Type B pancreatic cell (in vitro differentiated cells): ENCODE measurements around the gene ORAI2. TPM values are rescaled to one million over a fixed set of nuclear protein-coding genes. Genes with fewer than 3 reads are reported as not detected.
"Not testable (repeated sequence)": the region's sequence is repeated elsewhere in the genome, so short reads cannot be mapped to it uniquely, and the experiment has no call there.

Experiments
- DNase-seq: peaks from one replicate; pipeline ENCODE4 v3.0.0; 2021; ENCODE audit warnings: mixed read lengths; ENCODE audit not compliant: unreplicated experiment; ENCODE audit errors: extremely low spot score
- H3K27ac Mint-ChIP-seq: 2 replicates; pipeline ENCODE4 v1.8.0; 2021; ENCODE audit warnings: mild to moderate bottlenecking, mixed read lengths
- H3K27me3 Mint-ChIP-seq: 2 replicates; pipeline ENCODE4 v1.8.0; 2021; ENCODE audit warnings: mixed read lengths
- H3K36me3 Mint-ChIP-seq: 2 replicates; pipeline ENCODE4 v1.8.0; 2021; ENCODE audit warnings: mixed read lengths
- H3K4me1 Mint-ChIP-seq: one replicate; pipeline ENCODE4 v1.8.0; 2021; ENCODE audit warnings: mixed read lengths; ENCODE audit not compliant: unreplicated experiment
- H3K4me3 Mint-ChIP-seq: 2 replicates; pipeline ENCODE4 v1.8.0; 2021; ENCODE audit warnings: mild to moderate bottlenecking, mixed read lengths
- H3K9me3 Mint-ChIP-seq: 2 replicates; pipeline ENCODE4 v1.8.0; 2021; ENCODE audit warnings: mixed read lengths
- microRNA-seq: library from miRNA; unstranded; fragments of <30 nt; microRNA quantifications from one replicate; pipeline ENCODE4, GENCODE V29; 2020
- total RNA-seq: library from RNA; stranded (reverse); gene quantifications from 2 replicates; pipeline ENCODE4 v1.2.1, GENCODE V29; 2021; ENCODE audit warnings: low replicate concordance

Gene ORAI2
- total RNA-seq, 1 donor from 2014 or later, result 34.9 TPM

DNA sequence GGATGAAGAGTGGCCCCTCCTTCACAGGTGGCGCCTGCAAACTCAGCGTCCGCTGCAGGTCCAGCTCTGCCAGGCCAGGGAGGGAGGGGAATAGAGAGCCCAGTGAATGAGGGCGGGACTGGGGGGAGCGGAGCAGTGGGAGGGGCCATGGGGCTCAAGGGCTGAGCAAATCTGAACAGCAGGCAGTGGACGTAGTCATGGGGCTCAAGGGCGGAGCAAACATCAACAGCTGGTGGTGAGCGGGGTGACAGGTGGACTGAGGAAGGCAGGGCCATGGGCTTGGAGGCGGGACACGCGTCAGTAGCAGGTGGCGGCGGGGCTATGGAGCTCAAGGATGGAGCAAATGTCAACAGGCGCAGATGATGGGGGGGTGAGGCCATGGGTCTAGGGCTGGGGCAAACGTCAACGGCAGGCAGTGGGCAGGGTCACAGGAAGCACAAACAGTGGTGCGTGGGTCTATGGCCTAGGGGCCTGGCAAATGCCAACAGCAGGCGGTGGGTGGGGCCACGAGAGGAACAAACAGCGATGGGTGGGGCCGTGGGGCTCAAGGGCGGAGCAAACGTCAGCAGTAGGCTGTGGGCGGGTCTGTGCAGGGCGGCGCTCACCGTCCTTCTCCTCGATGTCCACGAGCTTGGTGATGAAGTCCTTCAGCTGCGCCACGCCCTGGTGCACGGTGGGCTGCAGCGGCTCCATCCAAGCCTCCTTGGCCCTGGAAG lies 60.0 kb downstream of the ORAI2 start:
- not testable (repeated sequence) for H3K9me3 Mint-ChIP-seq, H3K27ac Mint-ChIP-seq

GRCh38 chr7:102494026-102494425 lies 60.7 kb downstream of the ORAI2 start:
- H3K27ac Mint-ChIP-seq, H3K4me1 Mint-ChIP-seq, H3K4me3 Mint-ChIP-seq, H3K9me3 Mint-ChIP-seq, H3K27me3 Mint-ChIP-seq, DNase-seq, H3K36me3 Mint-ChIP-seq: not testable (repeated sequence)

More for the DNA sequence above, 60.0 kb downstream of the ORAI2 start:
- not testable (repeated sequence) for DNase-seq, H3K36me3 Mint-ChIP-seq, H3K27me3 Mint-ChIP-seq, H3K4me1 Mint-ChIP-seq, H3K4me3 Mint-ChIP-seq

- H3K4me3 Mint-ChIP-seq, H3K9me3 Mint-ChIP-seq, H3K27ac Mint-ChIP-seq, H3K27me3 Mint-ChIP-seq, H3K4me1 Mint-ChIP-seq, DNase-seq, H3K36me3 Mint-ChIP-seq: not testable (repeated sequence)
Observed at GRCh38 chr7:102494473-102495149, 61.2 kb downstream of the ORAI2 start.

DNA sequence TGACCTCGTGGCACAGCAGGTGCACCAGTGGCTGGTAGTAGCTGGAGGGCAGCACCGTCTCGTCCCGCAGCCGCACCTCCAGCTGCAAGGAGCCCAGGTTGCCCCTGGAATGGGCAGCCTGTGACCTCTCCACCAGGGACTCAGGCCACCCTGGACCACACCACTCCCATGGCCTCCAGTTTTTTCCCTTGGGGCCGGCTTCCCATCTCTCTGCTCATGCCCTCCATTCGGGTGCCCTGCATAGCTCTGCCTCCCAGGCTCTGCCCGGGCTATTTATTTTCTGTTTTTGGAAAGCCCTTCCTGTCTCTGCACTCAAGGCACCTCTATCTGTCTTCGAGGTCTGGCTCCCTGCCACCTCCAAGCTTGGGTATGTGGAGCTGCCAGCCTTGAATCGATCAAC lies 63.5 kb downstream of the ORAI2 start:
- DNase-seq, H3K9me3 Mint-ChIP-seq, H3K27me3 Mint-ChIP-seq, H3K36me3 Mint-ChIP-seq, H3K27ac Mint-ChIP-seq, H3K4me1 Mint-ChIP-seq, H3K4me3 Mint-ChIP-seq: not testable (repeated sequence)

GRCh38 chr7:102497308-102497707 lies 63.9 kb downstream of the ORAI2 start:
- not testable (repeated sequence) for H3K9me3 Mint-ChIP-seq, H3K27me3 Mint-ChIP-seq, DNase-seq, H3K4me3 Mint-ChIP-seq, H3K27ac Mint-ChIP-seq, H3K36me3 Mint-ChIP-seq, H3K4me1 Mint-ChIP-seq

- not testable (repeated sequence) for H3K36me3 Mint-ChIP-seq, DNase-seq, H3K27ac Mint-ChIP-seq, H3K9me3 Mint-ChIP-seq, H3K4me3 Mint-ChIP-seq, H3K4me1 Mint-ChIP-seq, H3K27me3 Mint-ChIP-seq
Observed at GRCh38 chr7:102498321-102498720, 64.9 kb downstream of the ORAI2 start.

DNA sequence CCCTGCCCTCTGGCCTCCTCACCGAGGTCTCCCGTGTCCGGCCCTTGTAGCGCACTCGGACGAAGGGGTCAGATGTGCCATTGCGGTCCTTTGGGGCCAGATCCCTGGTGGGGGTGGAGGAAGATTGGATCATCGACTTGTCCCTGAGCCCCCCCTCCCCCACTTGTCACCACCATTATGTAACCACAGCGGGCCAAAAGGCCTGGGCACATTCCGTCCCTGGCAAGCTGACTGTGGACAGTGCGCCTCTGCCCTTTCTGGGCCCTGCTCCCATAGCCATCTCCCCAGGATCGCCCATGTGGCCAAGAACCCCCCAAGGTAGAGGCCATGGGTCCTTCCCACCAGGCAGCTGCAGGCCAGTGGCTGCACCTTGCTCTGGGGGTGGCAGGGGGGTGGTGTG lies 69.8 kb downstream of the ORAI2 start:
- H3K4me3 Mint-ChIP-seq, H3K9me3 Mint-ChIP-seq, H3K4me1 Mint-ChIP-seq, H3K27me3 Mint-ChIP-seq, DNase-seq, H3K36me3 Mint-ChIP-seq, H3K27ac Mint-ChIP-seq: not testable (repeated sequence)

GRCh38 chr7:102505298-102506185 lies 72.2 kb downstream of the ORAI2 start:
- DNase-seq, H3K27me3 Mint-ChIP-seq, H3K4me3 Mint-ChIP-seq, H3K36me3 Mint-ChIP-seq, H3K4me1 Mint-ChIP-seq, H3K9me3 Mint-ChIP-seq, H3K27ac Mint-ChIP-seq: not testable (repeated sequence)

Small RNA genes within 50 kb of the gene (microRNA-seq; reads per million reads assigned to microRNA genes)
- gene MIR4467 (not detected), gene MIR5090 (3.0 reads per million, percentile 5 among the genes with 10 or more reads in this experiment), gene MIR548O (not detected)

Other genes with a start within 250 kb of the ORAI2 start
- 9.5 and 15.5 TPM in 2 replicates for gene SH2B2, start 146.7 kb upstream of the ORAI2 start, total RNA-seq
- not detected in 2 replicates for gene SPDYE6, start 77.1 kb upstream of the ORAI2 start, total RNA-seq
- gene PRKRIP1, start 37.2 kb upstream of the ORAI2 start, total RNA-seq, result 28.2 and 34.0 TPM in 2 replicates
- gene ALKBH4, start 31.3 kb downstream of the ORAI2 start, total RNA-seq, result 11.2 and 13.3 TPM in 2 replicates
- 16.5 and 23.5 TPM in 2 replicates for gene LRWD1, start 31.4 kb downstream of the ORAI2 start, total RNA-seq
- 45.2 and 48.1 TPM in 2 replicates for gene POLR2J, start 45.3 kb downstream of the ORAI2 start, total RNA-seq
- gene RASA4B, start 84.2 kb downstream of the ORAI2 start, total RNA-seq, result 5.5 and 7.1 TPM in 2 replicates
- 19.5 and 19.8 TPM in 2 replicates for gene UPK3BL2, start 110.1 kb downstream of the ORAI2 start, total RNA-seq
- gene SPDYE2, start 117.7 kb downstream of the ORAI2 start, total RNA-seq, result not detected in 2 replicates
- 13.2 and 24.0 TPM in 2 replicates for gene POLR2J3, start 139.0 kb downstream of the ORAI2 start, total RNA-seq
- 14.6 and 23.5 TPM in 2 replicates for gene RASA4, start 183.2 kb downstream of the ORAI2 start, total RNA-seq
- 53.3 and 77.1 TPM in 2 replicates for gene UPK3BL1, start 209.2 kb downstream of the ORAI2 start, total RNA-seq
- gene SPDYE2B, start 216.7 kb downstream of the ORAI2 start, total RNA-seq, result not detected in 2 replicates
- 6.8 and 9.4 TPM in 2 replicates for gene POLR2J2, start 238.1 kb downstream of the ORAI2 start, total RNA-seq